H9 (cell line): ENCODE data around the gene TEX38. TPM values are rescaled to one million over a fixed set of nuclear protein-coding genes. Genes with fewer than 3 reads are reported as not detected.

Experiments used
- DNase-seq: peaks from one replicate; pipeline ENCODE4 v3.0.0-alpha.2; 2017
- H2AFZ ChIP-seq: one replicate; pipeline ENCODE4 v1.6.1; 2013; ENCODE audit warnings: mild to moderate bottlenecking, low read length, control low read depth, moderate library complexity
- H2AK5ac ChIP-seq: 2 replicates; pipeline ENCODE4 v1.6.1; 2013; ENCODE audit warnings: low read length, control low read depth, mixed read lengths; ENCODE audit not compliant: insufficient read length
- H2BK120ac ChIP-seq: one replicate; pipeline ENCODE4 v1.6.1; 2013; ENCODE audit warnings: low read depth, mild to moderate bottlenecking, low read length, control low read depth, inconsistent platforms; ENCODE audit not compliant: poor library complexity, severe bottlenecking
- H2BK12ac ChIP-seq: 2 replicates; pipeline ENCODE4 v1.6.1; 2013; ENCODE audit warnings: low read length, control low read depth, mixed read lengths, low read depth; ENCODE audit not compliant: insufficient read length
- H2BK15ac ChIP-seq: 2 replicates; pipeline ENCODE4 v1.6.1; 2013; ENCODE audit warnings: low read depth, low read length, control low read depth
- H2BK20ac ChIP-seq: one replicate; pipeline ENCODE4 v1.6.1; 2013; ENCODE audit warnings: low read depth, mild to moderate bottlenecking, low read length, control low read depth, inconsistent platforms; ENCODE audit not compliant: poor library complexity, severe bottlenecking
- H2BK5ac ChIP-seq: 2 replicates; pipeline ENCODE4 v1.6.1; 2013; ENCODE audit warnings: low read length, control low read depth, mixed read lengths; ENCODE audit not compliant: insufficient read length
- H3K14ac ChIP-seq: 2 replicates; pipeline ENCODE4 v1.6.1; 2013; ENCODE audit warnings: low read length, control low read depth; ENCODE audit not compliant: insufficient read depth
- H3K18ac ChIP-seq: 2 replicates; pipeline ENCODE4 v1.6.1; 2013; ENCODE audit warnings: low read depth, mild to moderate bottlenecking, mixed read lengths, low read length, control low read depth; ENCODE audit not compliant: insufficient read length
- H3K23ac ChIP-seq: 2 replicates; pipeline ENCODE4 v1.6.1; 2013; ENCODE audit warnings: low read length, control low read depth, mixed read lengths, low read depth; ENCODE audit not compliant: insufficient read length
- H3K23me2 ChIP-seq: 2 replicates; pipeline ENCODE4 v1.6.1; 2013; ENCODE audit warnings: low read depth, mild to moderate bottlenecking, mixed read lengths, low read length, control low read depth; ENCODE audit not compliant: insufficient read length, poor library complexity, severe bottlenecking
- H3K27ac ChIP-seq: 2 replicates; pipeline ENCODE4 v1.5.1; 2013; ENCODE audit warnings: low read length, control low read depth, mixed read lengths, low read depth; ENCODE audit not compliant: insufficient read length
- H3K27me3 ChIP-seq: 2 replicates; pipeline ENCODE4 v1.6.1; 2013; ENCODE audit warnings: low read length, control low read depth, inconsistent platforms; ENCODE audit not compliant: insufficient read depth
- H3K4ac ChIP-seq: 2 replicates; pipeline ENCODE4 v1.6.1; 2013; ENCODE audit warnings: low read depth, mild to moderate bottlenecking, control low read depth, inconsistent platforms, low read length, moderate library complexity
- H3K4me1 ChIP-seq: 2 replicates; pipeline ENCODE4 v1.6.1; 2013; ENCODE audit warnings: low read length, control low read depth, inconsistent platforms; ENCODE audit not compliant: insufficient read depth
- H3K4me2 ChIP-seq: 2 replicates; pipeline ENCODE4 v1.6.1; 2013; ENCODE audit warnings: low read length, control low read depth, mixed read lengths; ENCODE audit not compliant: insufficient read length, insufficient read depth
- H3K56ac ChIP-seq: 2 replicates; pipeline ENCODE4 v1.6.1; 2013; ENCODE audit warnings: low read depth, mild to moderate bottlenecking, mixed read lengths, low read length, control low read depth; ENCODE audit not compliant: insufficient read length
- H3K79me1 ChIP-seq: 2 replicates; pipeline ENCODE4 v1.6.1; 2013; ENCODE audit warnings: low read depth, mild to moderate bottlenecking, moderate library complexity, low read length, control low read depth, inconsistent platforms; ENCODE audit not compliant: insufficient read depth, poor library complexity, severe bottlenecking
- H3K79me2 ChIP-seq: 2 replicates; pipeline ENCODE4 v1.6.1; 2013; ENCODE audit warnings: low read length, control low read depth, inconsistent platforms; ENCODE audit not compliant: insufficient read depth
- H3K9ac ChIP-seq: 2 replicates; pipeline ENCODE4 v1.6.1; 2013; ENCODE audit warnings: low read length, control low read depth, mixed read lengths; ENCODE audit not compliant: insufficient read length; ENCODE audit errors: extremely low read depth
- H3K9me3 ChIP-seq: one replicate; pipeline ENCODE4 v1.6.1; 2013; ENCODE audit warnings: low read depth, low read length, inconsistent platforms; ENCODE audit not compliant: control insufficient read depth
- H3T11ph ChIP-seq: one replicate; pipeline ENCODE4 v1.6.1; 2013; ENCODE audit warnings: mild to moderate bottlenecking, low read length, control low read depth, inconsistent platforms
- H4K20me1 ChIP-seq: one replicate; pipeline ENCODE4 v1.6.1; 2013; ENCODE audit not compliant: control insufficient read depth, insufficient read length, insufficient read depth
- H4K5ac ChIP-seq: 2 replicates; pipeline ENCODE4 v1.6.1; 2013; ENCODE audit warnings: low read depth, mild to moderate bottlenecking, mixed read lengths, low read length, control low read depth; ENCODE audit not compliant: insufficient read length
- H4K8ac ChIP-seq: replicated peaks from 2 replicates; pipeline ENCODE4 v1.6.1; 2013; ENCODE audit warnings: low read length, control low read depth, mixed read lengths, low read depth; ENCODE audit not compliant: insufficient read length
- H4K91ac ChIP-seq: 2 replicates; pipeline ENCODE4 v1.6.1; 2013; ENCODE audit warnings: low read depth, mild to moderate bottlenecking, moderate library complexity, mixed read lengths, low read length, control low read depth; ENCODE audit not compliant: insufficient read length
- H3K27ac Mint-ChIP-seq, 3 experiments: 2 replicates in 2 of 3; 3 replicates in 1 of 3; pipeline ENCODE4 v1.8.0; 2020 to 2021; ENCODE audit warnings: mixed read lengths in 3 of 3, mild to moderate bottlenecking in 1 of 3, moderate library complexity in 1 of 3
- H3K27me3 Mint-ChIP-seq: 2 replicates; pipeline ENCODE4 v1.8.0; 2021; ENCODE audit warnings: low read depth, mild to moderate bottlenecking, moderate library complexity, mixed read lengths
- H3K36me3 Mint-ChIP-seq, 3 experiments: 2 replicates in 2 of 3; 3 replicates in 1 of 3; pipeline ENCODE4 v1.8.0; 2020 to 2021; ENCODE audit warnings: low read depth in 3 of 3, mixed read lengths in 3 of 3; ENCODE audit not compliant: insufficient read depth in 1 of 3
- H3K4me1 Mint-ChIP-seq, 2 experiments: 2 replicates each; pipeline ENCODE4 v1.8.0; 2020; ENCODE audit warnings: mixed read lengths in 2 of 2
- H3K4me3 Mint-ChIP-seq, 2 experiments: 2 replicates in 1 of 2; 3 replicates in 1 of 2; pipeline ENCODE4 v1.8.0; 2020 to 2021; ENCODE audit warnings: mild to moderate bottlenecking in 2 of 2, mixed read lengths in 2 of 2, moderate library complexity in 1 of 2
- H3K9me3 Mint-ChIP-seq, 2 experiments: 2 replicates in 1 of 2; 3 replicates in 1 of 2; pipeline ENCODE4 v1.8.0; 2020; ENCODE audit warnings: mild to moderate bottlenecking in 2 of 2, mixed read lengths in 2 of 2, moderate library complexity in 1 of 2
- CTCF ChIP-seq: fragments of 200-600 bp; sonication (generic); conservative IDR thresholded peaks from 3 replicates; pipeline ENCODE4 v1.8.0; 2021; ENCODE audit warnings: antibody characterized with exemption, mild to moderate bottlenecking
- WGBS: extraction: QIAGEN DNeasy Blood & Tissue Kit; methylation state at CpG from one replicate; pipeline ENCODE4 v1.1.7; 2013; ENCODE audit warnings: missing lambda C conversion rate, low lambda C conversion rate, mixed read lengths; ENCODE audit not compliant: insufficient read length; ENCODE audit errors: extremely low coverage; 5-methylcytosine and 5-hydroxymethylcytosine counted together
- total RNA-seq: library from RNA; stranded (reverse); gene quantifications from 2 replicates; pipeline ENCODE4 v1.2.1, GENCODE V29; 2021

The TEX38 gene
- total RNA-seq, 1 experiment from 2014 or later: not detected

- no CpG with 5 or more reads among the region's 3 CpGs for WGBS
- no peak for TF ChIP-seq CTCF
- Histone ChIP-seq H3K27me3 (no peaks in the 10 kb centered on the region), H3K79me1 (no peaks in the 10 kb centered on the region), H3K18ac (no peak overlapping the region), H3K79me2 (no peaks in the 10 kb centered on the region), H3K56ac (no peak overlapping the region), H3K4ac (no peak overlapping the region), H3K9me3 (no peaks in the 10 kb centered on the region), H4K8ac (no peak overlapping the region), H3K23ac (no peak overlapping the region), H3K27ac (no peak overlapping the region), H3K4me1 (no peaks in the 10 kb centered on the region), H4K91ac (no peak overlapping the region), H2AFZ (no peak overlapping the region), H2BK5ac (no peak overlapping the region), H2BK120ac (no peak overlapping the region), H2BK20ac (no peak overlapping the region), H3T11ph (no peak overlapping the region), H3K14ac (no peak overlapping the region), H3K4me2 (no peak overlapping the region), H2AK5ac (no peak overlapping the region), H2BK15ac (no peak overlapping the region), H2BK12ac (no peak overlapping the region), H4K20me1 (no peaks in the 10 kb centered on the region), H3K23me2 (no peaks in the 10 kb centered on the region), H3K9ac (no peak overlapping the region), H4K5ac (no peak overlapping the region)
- DNase-seq: no peak
- H3K36me3 Mint-ChIP-seq: peaks cover 28 to 50% (median 44%) of the 10 kb centered on the region in 3 experiments
- H3K4me3 Mint-ChIP-seq: no peak overlapping the region
- H3K27ac Mint-ChIP-seq: no peak overlapping the region
- H3K4me1 Mint-ChIP-seq: no peaks in the 10 kb centered on the region
- peaks cover 3 to 10% of the 10 kb centered on the region in 2 experiments; a peak in 3 of 5 replicates for H3K9me3 Mint-ChIP-seq
- H3K27me3 Mint-ChIP-seq: no peaks in the 10 kb centered on the region
Observed at GRCh38 chr1:46647611-46648010, 24.0 kb upstream of the TEX38 start.
